ENCODE results near the gene ZC3H12A.

DNA sequence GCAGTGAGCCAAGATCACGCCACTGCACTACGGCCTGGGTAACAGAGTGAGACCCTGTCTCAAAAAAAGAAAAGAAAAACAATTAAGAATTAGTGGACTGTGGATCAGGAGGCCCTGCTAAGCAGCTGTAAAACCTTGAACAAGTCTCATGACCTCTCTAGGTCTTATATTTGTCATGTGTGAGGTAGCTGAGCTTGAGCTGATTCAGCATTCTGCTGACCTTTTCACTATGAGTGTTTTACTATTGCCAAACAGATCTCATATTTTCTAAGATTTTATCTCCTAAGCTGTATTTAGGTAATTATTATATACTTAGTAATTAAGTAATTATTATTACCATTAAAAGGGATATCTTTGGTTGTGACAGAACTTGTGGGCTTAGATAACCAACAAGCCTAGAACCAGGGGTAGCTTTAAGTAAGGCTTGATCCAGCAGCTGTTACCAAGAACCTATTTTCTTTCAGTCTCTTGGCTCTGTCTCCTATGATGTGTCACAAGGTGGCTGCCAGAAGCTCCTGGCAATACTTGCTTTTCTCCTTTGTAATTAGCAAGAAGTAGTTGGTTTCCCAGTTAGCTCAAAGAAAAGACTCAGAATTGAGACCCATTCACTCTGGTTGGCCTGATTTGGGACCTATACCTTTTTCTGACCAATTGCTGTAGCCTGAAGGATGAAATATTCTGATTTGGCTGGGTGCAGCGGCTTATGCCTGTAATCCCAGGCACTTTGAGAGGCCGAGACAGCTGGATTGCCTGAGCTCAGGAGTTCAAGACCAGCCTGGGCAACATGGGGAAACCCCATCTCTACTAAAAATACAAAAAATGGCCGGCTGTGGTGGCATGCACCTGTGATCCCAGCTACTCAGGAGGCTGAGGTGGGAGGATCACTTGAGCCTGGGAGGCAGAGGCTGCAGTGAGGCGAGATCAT lies 8.5 kb upstream of the ZC3H12A start:
- TF ChIP-seq, protein P1, sequence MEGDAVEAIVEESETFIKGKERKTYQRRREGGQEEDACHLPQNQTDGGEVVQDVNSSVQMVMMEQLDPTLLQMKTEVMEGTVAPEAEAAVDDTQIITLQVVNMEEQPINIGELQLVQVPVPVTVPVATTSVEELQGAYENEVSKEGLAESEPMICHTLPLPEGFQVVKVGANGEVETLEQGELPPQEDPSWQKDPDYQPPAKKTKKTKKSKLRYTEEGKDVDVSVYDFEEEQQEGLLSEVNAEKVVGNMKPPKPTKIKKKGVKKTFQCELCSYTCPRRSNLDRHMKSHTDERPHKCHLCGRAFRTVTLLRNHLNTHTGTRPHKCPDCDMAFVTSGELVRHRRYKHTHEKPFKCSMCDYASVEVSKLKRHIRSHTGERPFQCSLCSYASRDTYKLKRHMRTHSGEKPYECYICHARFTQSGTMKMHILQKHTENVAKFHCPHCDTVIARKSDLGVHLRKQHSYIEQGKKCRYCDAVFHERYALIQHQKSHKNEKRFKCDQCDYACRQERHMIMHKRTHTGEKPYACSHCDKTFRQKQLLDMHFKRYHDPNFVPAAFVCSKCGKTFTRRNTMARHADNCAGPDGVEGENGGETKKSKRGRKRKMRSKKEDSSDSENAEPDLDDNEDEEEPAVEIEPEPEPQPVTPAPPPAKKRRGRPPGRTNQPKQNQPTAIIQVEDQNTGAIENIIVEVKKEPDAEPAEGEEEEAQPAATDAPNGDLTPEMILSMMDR (conservative IDR thresholded peaks at IDR 0.05; ENCODE audit: low read length) = no peak
- TF ChIP-seq EZH2phosphoT487 (IDR thresholded peaks at IDR 0.05; ENCODE audit: borderline replicate concordance) = no peak
